ENCODE measurements around the gene RHOJ. TPM values are rescaled to one million over a fixed set of nuclear protein-coding genes. Genes with fewer than 3 reads are reported as not detected.

The RHOJ gene
- total and polyA plus RNA-seq, 9 of the 15 experiments (the other 6 are each of a cell fraction or from before 2014, with no cell fraction given), result not detected

DNA sequence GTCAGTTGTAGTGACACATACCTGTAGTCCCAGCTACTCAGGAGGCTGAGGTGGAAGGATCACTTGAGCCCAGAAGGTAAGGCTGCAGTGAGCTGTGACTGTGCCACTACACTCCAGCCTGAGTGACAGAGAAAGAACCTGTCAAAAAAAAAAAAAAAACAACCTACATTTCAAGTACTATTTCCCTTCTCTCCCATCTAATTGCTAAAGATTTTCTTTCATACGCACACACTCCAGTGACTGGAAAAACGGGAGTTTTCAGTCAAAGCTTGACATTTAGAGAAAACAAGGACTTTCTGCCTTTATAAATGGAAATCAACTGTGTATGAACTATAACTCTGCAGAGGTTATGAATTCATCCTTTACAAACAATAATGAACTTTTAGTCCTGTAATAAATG lies 88.6 kb downstream of the RHOJ start:
- DNase-seq (ENCODE audit: extremely low read depth in 1 of 4, low spot score in 3 of 4), result no peak
- no peak overlapping the region for H3K9ac ChIP-seq (ENCODE audit: insufficient read depth in 1 of 2, low read depth in 2 of 2, low read length in 2 of 2)
- intact Hi-C loops (cut with micrococcal nuclease) (no loop called here), in situ Hi-C loops (cut with MboI) (loop anchor here (25.0 kb wide), 1 partner anchor 1406 kb away; no protein-coding TSS in a partner anchor)
- no peak overlapping the region for H3K27ac ChIP-seq (ENCODE audit: extremely low read depth, low read depth, low read length)
- no peaks in the 10 kb centered on the region for H3K36me3 ChIP-seq (ENCODE audit: control insufficient read depth, insufficient read depth, low read length)
- WGBS (ENCODE audit: insufficient coverage, low coverage, missing lambda C conversion rate), result 0% methylated on average over 2 of the region's 2 CpGs
- H3K4me3 ChIP-seq, result no peak overlapping the region
- H4K20me1 ChIP-seq (replicated peaks; ENCODE audit: control insufficient read depth, insufficient read depth, low read length), result no peaks in the 10 kb centered on the region
- H3K27me3 ChIP-seq (ENCODE audit: control insufficient read depth in 2 of 2, insufficient read depth in 2 of 2, low read length in 2 of 2), result peaks cover 0 to 14% of the 10 kb centered on the region in 2 experiments; a peak in 2 of 5 replicates
- no peaks in the 10 kb centered on the region for H3K79me2 ChIP-seq (ENCODE audit: control insufficient read depth, insufficient read depth, low read length)
- H3K4me1 ChIP-seq (replicated peaks in 1 of 2; ENCODE audit: control insufficient read depth in 2 of 2, insufficient read depth in 2 of 2, low read length in 2 of 2), result no peaks in the 10 kb centered on the region
- no peak for ATAC-seq
- H3K4me2 ChIP-seq (ENCODE audit: insufficient read depth, low read length), result no peak overlapping the region
- ChIA-PET CTCF (ENCODE audit: low intra/inter-chr PET ratio) (no interaction called here), POLR2A (no interaction called here)
- BruUV-seq (replicated peaks), result no TSS peak
- FAIRE-seq, result no peak
- no peaks in the 10 kb centered on the region for H3K9me1 ChIP-seq (ENCODE audit: control insufficient read depth, insufficient read depth, low read length)
- TF ChIP-seq XRCC5 (IDR thresholded peaks at IDR 0.05; ENCODE audit: low read depth, low read length), result no peak
- TF ChIP-seq, protein P1, sequence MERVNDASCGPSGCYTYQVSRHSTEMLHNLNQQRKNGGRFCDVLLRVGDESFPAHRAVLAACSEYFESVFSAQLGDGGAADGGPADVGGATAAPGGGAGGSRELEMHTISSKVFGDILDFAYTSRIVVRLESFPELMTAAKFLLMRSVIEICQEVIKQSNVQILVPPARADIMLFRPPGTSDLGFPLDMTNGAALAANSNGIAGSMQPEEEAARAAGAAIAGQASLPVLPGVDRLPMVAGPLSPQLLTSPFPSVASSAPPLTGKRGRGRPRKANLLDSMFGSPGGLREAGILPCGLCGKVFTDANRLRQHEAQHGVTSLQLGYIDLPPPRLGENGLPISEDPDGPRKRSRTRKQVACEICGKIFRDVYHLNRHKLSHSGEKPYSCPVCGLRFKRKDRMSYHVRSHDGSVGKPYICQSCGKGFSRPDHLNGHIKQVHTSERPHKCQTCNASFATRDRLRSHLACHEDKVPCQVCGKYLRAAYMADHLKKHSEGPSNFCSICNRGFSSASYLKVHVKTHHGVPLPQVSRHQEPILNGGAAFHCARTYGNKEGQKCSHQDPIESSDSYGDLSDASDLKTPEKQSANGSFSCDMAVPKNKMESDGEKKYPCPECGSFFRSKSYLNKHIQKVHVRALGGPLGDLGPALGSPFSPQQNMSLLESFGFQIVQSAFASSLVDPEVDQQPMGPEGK (CRISPR knock-in tag; IDR thresholded peaks at IDR 0.05; ENCODE audit: borderline replicate concordance), result no peak
- TF ChIP-seq SAFB2 (IDR thresholded peaks at IDR 0.05; ENCODE audit: borderline replicate concordance, low read depth, low read length, severe bottlenecking), result no peak
- no peak for TF ChIP-seq ZNF347 (CRISPR knock-in tag; IDR thresholded peaks at IDR 0.05; ENCODE audit: low read depth)
- no peak for TF ChIP-seq TCF15 (CRISPR knock-in tag; IDR thresholded peaks at IDR 0.05)
- TF ChIP-seq CTCF (IDR thresholded peaks at IDR 0.05 in 2 of 3, conservative IDR thresholded peaks at IDR 0.05 in 1 of 3; ENCODE audit: insufficient read depth in 2 of 3, low read depth in 1 of 3, low read length in 3 of 3), result no peak
- no peak for TF ChIP-seq SMAD4 (CRISPR knock-in tag; conservative IDR thresholded peaks at IDR 0.05)
- TF ChIP-seq MEF2A (IDR thresholded peaks at IDR 0.05; ENCODE audit: control insufficient read depth, low read depth, low read length), result no peak
- TF ChIP-seq NEUROD1 (IDR thresholded peaks at IDR 0.05; ENCODE audit: borderline replicate concordance, low read depth, low read length, partially characterized antibody), result no peak
- TF ChIP-seq SMARCE1 (IDR thresholded peaks at IDR 0.05), result no peak
- TF ChIP-seq SMARCC2 (IDR thresholded peaks at IDR 0.05; ENCODE audit: low read depth), result no peak
- no peak for TF ChIP-seq CREB1 (IDR thresholded peaks at IDR 0.05)
- no peak for TF ChIP-seq CREB1 (CRISPR knock-in tag; IDR thresholded peaks at IDR 0.05)
- TF ChIP-seq, protein P2, sequence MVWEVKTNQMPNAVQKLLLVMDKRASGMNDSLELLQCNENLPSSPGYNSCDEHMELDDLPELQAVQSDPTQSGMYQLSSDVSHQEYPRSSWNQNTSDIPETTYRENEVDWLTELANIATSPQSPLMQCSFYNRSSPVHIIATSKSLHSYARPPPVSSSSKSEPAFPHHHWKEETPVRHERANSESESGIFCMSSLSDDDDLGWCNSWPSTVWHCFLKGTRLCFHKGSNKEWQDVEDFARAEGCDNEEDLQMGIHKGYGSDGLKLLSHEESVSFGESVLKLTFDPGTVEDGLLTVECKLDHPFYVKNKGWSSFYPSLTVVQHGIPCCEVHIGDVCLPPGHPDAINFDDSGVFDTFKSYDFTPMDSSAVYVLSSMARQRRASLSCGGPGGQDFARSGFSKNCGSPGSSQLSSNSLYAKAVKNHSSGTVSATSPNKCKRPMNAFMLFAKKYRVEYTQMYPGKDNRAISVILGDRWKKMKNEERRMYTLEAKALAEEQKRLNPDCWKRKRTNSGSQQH (CRISPR knock-in tag; IDR thresholded peaks at IDR 0.05), result no peak
- no peak overlapping the region for H2AFZ ChIP-seq (ENCODE audit: low read depth, low read length)
- H3K9me3 ChIP-seq (replicated peaks; ENCODE audit: control insufficient read depth, insufficient read depth, low read depth, low read length), result no peaks in the 10 kb centered on the region
